Trophoblast cell (in vitro differentiated cells and primary cell): Measurements from ENCODE around the gene CEP83.

Experiments
- DNase-seq, 2 donors: peaks; one replicate each; pipeline ENCODE4 v3.0.0-alpha.2; 2016
- H2AFZ ChIP-seq: 2 replicates; pipeline ENCODE4 v1.6.1; 2013; ENCODE audit warnings: low read length, moderate library complexity, mild to moderate bottlenecking; ENCODE audit not compliant: insufficient read depth, poor library complexity
- H2AK5ac ChIP-seq: 2 replicates; pipeline ENCODE4 v1.6.1; 2013; ENCODE audit warnings: mild to moderate bottlenecking, low read length
- H2BK120ac ChIP-seq: 2 replicates; pipeline ENCODE4 v1.6.1; 2013; ENCODE audit warnings: low read length, mild to moderate bottlenecking, moderate library complexity; ENCODE audit not compliant: insufficient read depth, poor library complexity
- H2BK12ac ChIP-seq: 2 replicates; pipeline ENCODE4 v1.6.1; 2013; ENCODE audit warnings: mild to moderate bottlenecking, low read length, moderate library complexity
- H2BK5ac ChIP-seq: 2 replicates; pipeline ENCODE4 v1.6.1; 2013; ENCODE audit warnings: low read length, low read depth, moderate library complexity, mild to moderate bottlenecking; ENCODE audit not compliant: poor library complexity
- H3K14ac ChIP-seq: 2 replicates; pipeline ENCODE4 v1.6.1; 2013; ENCODE audit warnings: mild to moderate bottlenecking, low read length
- H3K18ac ChIP-seq: 2 replicates; pipeline ENCODE4 v1.6.1; 2013; ENCODE audit warnings: mild to moderate bottlenecking, low read length
- H3K23ac ChIP-seq: 2 replicates; pipeline ENCODE4 v1.6.1; 2013; ENCODE audit warnings: low read length
- H3K27ac ChIP-seq: 2 replicates; pipeline ENCODE4 v1.5.1; 2013; ENCODE audit warnings: low read depth, mild to moderate bottlenecking, inconsistent platforms, low read length, moderate library complexity
- H3K27me3 ChIP-seq: 2 replicates; pipeline ENCODE4 v1.6.1; 2013; ENCODE audit warnings: inconsistent platforms, mild to moderate bottlenecking, low read length, moderate library complexity; ENCODE audit not compliant: insufficient read depth
- H3K36me3 ChIP-seq, 2 experiments: 1 replicate in 1 of 2; 2 replicates in 1 of 2; pipeline ENCODE4 v1.6.1; 2013; ENCODE audit warnings: low read length in 2 of 2, mild to moderate bottlenecking in 2 of 2, moderate library complexity in 1 of 2; ENCODE audit not compliant: insufficient read depth in 2 of 2, control insufficient read depth in 1 of 2
- H3K4ac ChIP-seq: 2 replicates; pipeline ENCODE4 v1.6.1; 2013; ENCODE audit warnings: low read depth, mild to moderate bottlenecking, low read length, moderate library complexity
- H3K4me1 ChIP-seq, 2 experiments: 1 replicate in 1 of 2; 2 replicates in 1 of 2; pipeline ENCODE4 v1.6.1; 2013; ENCODE audit warnings: low read length in 2 of 2, mild to moderate bottlenecking in 2 of 2, moderate library complexity in 1 of 2; ENCODE audit not compliant: insufficient read depth in 2 of 2, control insufficient read depth in 1 of 2
- H3K4me2 ChIP-seq: 2 replicates; pipeline ENCODE4 v1.6.1; 2013; ENCODE audit warnings: inconsistent platforms, mild to moderate bottlenecking, low read length, moderate library complexity
- H3K4me3 ChIP-seq: 2 replicates; pipeline ENCODE4 v1.5.1; 2013; ENCODE audit warnings: mild to moderate bottlenecking, low read depth, low read length, inconsistent platforms
- H3K79me1 ChIP-seq: one replicate; pipeline ENCODE4 v1.6.1; 2013; ENCODE audit warnings: low read length
- H3K79me2 ChIP-seq: 2 replicates; pipeline ENCODE4 v1.6.1; 2013; ENCODE audit warnings: low read length, mild to moderate bottlenecking; ENCODE audit not compliant: control insufficient read depth, insufficient read depth, poor library complexity
- H3K9ac ChIP-seq: 2 replicates; pipeline ENCODE4 v1.6.1; 2013; ENCODE audit warnings: mild to moderate bottlenecking, low read length
- H3K9me3 ChIP-seq: 2 replicates; pipeline ENCODE4 v1.6.1; 2013; ENCODE audit warnings: low read depth, mild to moderate bottlenecking, control low read depth, inconsistent platforms, low read length; ENCODE audit not compliant: insufficient read depth
- H4K12ac ChIP-seq: 2 replicates; pipeline ENCODE4 v1.6.1; 2013; ENCODE audit warnings: low read depth, mild to moderate bottlenecking, low read length, moderate library complexity
- H4K8ac ChIP-seq: 2 replicates; pipeline ENCODE4 v1.6.1; 2013; ENCODE audit warnings: low read depth, mild to moderate bottlenecking, low read length, moderate library complexity
- H4K91ac ChIP-seq: one replicate; pipeline ENCODE4 v1.6.1; 2013; ENCODE audit warnings: low read depth, mild to moderate bottlenecking, low read length, moderate library complexity
- WGBS: extraction: QIAGEN DNeasy Blood & Tissue Kit; methylation state at CpG from one replicate; pipeline ENCODE4 v1.1.7; 2013; ENCODE audit warnings: missing lambda C conversion rate; ENCODE audit not compliant: insufficient read length, insufficient coverage; ENCODE audit errors: extremely low coverage; 5-methylcytosine and 5-hydroxymethylcytosine counted together

The CEP83 gene

GRCh38 chr12:94386422-94386821 lies 73.2 kb downstream of the CEP83 start:
- Histone ChIP-seq H3K9me3 (peaks cover 4% of the 10 kb centered on the region), H3K4me2 (no peak overlapping the region), H3K4me1 (no peaks in the 10 kb centered on the region), H3K27me3 (no peaks in the 10 kb centered on the region), H3K27ac (no peak overlapping the region), H3K79me1 (no peaks in the 10 kb centered on the region), H3K9ac (no peak overlapping the region), H4K8ac (no peak overlapping the region), H3K4ac (no peak overlapping the region), H3K79me2 (no peaks in the 10 kb centered on the region), H2AK5ac (no peak overlapping the region), H3K14ac (no peak overlapping the region), H3K4me3 (no peak overlapping the region), H2BK120ac (no peak overlapping the region), H3K23ac (no peak overlapping the region), H2BK5ac (no peak overlapping the region), H2BK12ac (no peak overlapping the region), H2AFZ (no peak overlapping the region), H3K18ac (no peak overlapping the region), H3K36me3 (peaks cover 4% of the 10 kb centered on the region in 2 experiments), H4K91ac (no peak overlapping the region), H4K12ac (no peak overlapping the region)
- DNase-seq = no peak
- WGBS = no CpG with 5 or more reads among the region's 1 CpG

- Histone ChIP-seq H2AK5ac (no peak overlapping the region), H3K18ac (no peak overlapping the region), H3K9ac (no peak overlapping the region), H3K36me3 (peaks cover 4% of the 10 kb centered on the region in 2 experiments), H3K27ac (no peak overlapping the region), H3K23ac (no peak overlapping the region), H4K12ac (no peak overlapping the region), H3K14ac (no peak overlapping the region), H3K4me1 (no peaks in the 10 kb centered on the region), H4K8ac (no peak overlapping the region), H2BK120ac (no peak overlapping the region), H3K4me2 (no peak overlapping the region), H2AFZ (no peak overlapping the region), H3K79me1 (no peaks in the 10 kb centered on the region), H2BK12ac (no peak overlapping the region), H3K4me3 (no peak overlapping the region), H3K4ac (no peak overlapping the region), H3K27me3 (no peaks in the 10 kb centered on the region), H4K91ac (no peak overlapping the region), H3K9me3 (peaks cover 2% of the 10 kb centered on the region), H3K79me2 (no peaks in the 10 kb centered on the region), H2BK5ac (no peak overlapping the region)
- DNase-seq = no peak
These were observed 75.6 kb downstream of the CEP83 start for GRCh38 chr12:94384030-94384429.

GRCh38 chr12:94380507-94380906 lies 79.2 kb downstream of the CEP83 start:
- Histone ChIP-seq H3K23ac (no peak overlapping the region), H2AFZ (no peak overlapping the region), H4K91ac (no peak overlapping the region), H3K14ac (no peak overlapping the region), H3K9ac (no peak overlapping the region), H2BK5ac (no peak overlapping the region), H4K12ac (no peak overlapping the region), H3K27ac (no peak overlapping the region), H3K79me2 (no peaks in the 10 kb centered on the region), H4K8ac (no peak overlapping the region), H3K4me3 (no peak overlapping the region), H3K36me3 (peaks cover 4 to 5% of the 10 kb centered on the region in 2 experiments), H3K27me3 (no peaks in the 10 kb centered on the region), H3K79me1 (no peaks in the 10 kb centered on the region), H3K18ac (no peak overlapping the region), H2BK120ac (no peak overlapping the region), H3K4me1 (no peaks in the 10 kb centered on the region), H2BK12ac (no peak overlapping the region), H3K9me3 (peaks cover 2% of the 10 kb centered on the region), H3K4me2 (no peak overlapping the region), H2AK5ac (no peak overlapping the region), H3K4ac (no peak overlapping the region)
- WGBS = no CpG with 5 or more reads among the region's 2 CpGs
- no peak for DNase-seq

- DNase-seq = no peak
These were observed 80.1 kb downstream of the CEP83 start for GRCh38 chr12:94379479-94380113.

More at GRCh38 chr12:94379479-94380113, 80.1 kb downstream of the CEP83 start:
- no peak overlapping the region for H2AK5ac ChIP-seq
- H2BK5ac ChIP-seq = no peak overlapping the region
- WGBS = no CpG with 5 or more reads among the region's 3 CpGs
- no peaks in the 10 kb centered on the region for H3K9me3 ChIP-seq
- H4K8ac ChIP-seq = no peak overlapping the region
- no peaks in the 10 kb centered on the region for H3K4me1 ChIP-seq
- no peak overlapping the region for H2BK12ac ChIP-seq
- H3K79me2 ChIP-seq = no peaks in the 10 kb centered on the region
- H4K12ac ChIP-seq = no peak overlapping the region
- no peak overlapping the region for H2BK120ac ChIP-seq
- no peak overlapping the region for H3K18ac ChIP-seq
- no peak overlapping the region for H3K9ac ChIP-seq
- no peak overlapping the region for H2AFZ ChIP-seq
- H3K14ac ChIP-seq = no peak overlapping the region
- no peaks in the 10 kb centered on the region for H3K79me1 ChIP-seq
- H3K36me3 ChIP-seq = peaks cover 0 to 1% of the 10 kb centered on the region in 2 experiments
- H3K27me3 ChIP-seq = no peaks in the 10 kb centered on the region
- H3K4me3 ChIP-seq = no peak overlapping the region
- H3K4me2 ChIP-seq = no peak overlapping the region
- no peak overlapping the region for H4K91ac ChIP-seq
- H3K4ac ChIP-seq = no peak overlapping the region
- H3K27ac ChIP-seq = no peak overlapping the region
- no peak overlapping the region for H3K23ac ChIP-seq
